GM12891 (cell line): ENCODE results near the gene SMARCAL1.

Source experiments
- PAX5 ChIP-seq: IDR thresholded peaks from 2 replicates; pipeline ENCODE4 v1.6.1; 2011; ENCODE audit warnings: low read length, moderate library complexity, mild to moderate bottlenecking; ENCODE audit not compliant: insufficient read depth, severe bottlenecking
- POLR2A ChIP-seq: IDR thresholded peaks from 2 replicates; pipeline ENCODE4 v1.6.1; 2011; ENCODE audit warnings: low read depth, low read length, control low read depth
- POU2F2 ChIP-seq: IDR thresholded peaks from 2 replicates; pipeline ENCODE4 v1.6.1; 2011; ENCODE audit warnings: low read depth, mild to moderate bottlenecking, control low read depth, low read length, moderate library complexity
- TAF1 ChIP-seq: IDR thresholded peaks from 2 replicates; pipeline ENCODE4 v1.6.1; 2011; ENCODE audit warnings: low read depth, low read length, control low read depth

GRCh38 chr2:216394881-216395280, 17.4 kb upstream of the SMARCAL1 start:
- TF ChIP-seq POU2F2 (no peak), POLR2A (no peak), TAF1 (no peak), PAX5 (no peak)
